CD4-positive, alpha-beta T cell treated with Interleukin-15 for 4 hours (primary cell): Measurements from ENCODE around the gene ZNF469.
A peak's percentile ranks its signal among the peaks of the same experiment; 100 is the strongest.

Source experiments
- DNase-seq: peaks from one replicate; pipeline ENCODE4 v3.0.0-alpha.2; 2020; ENCODE audit warnings: low spot score

The ZNF469 gene

DNA sequence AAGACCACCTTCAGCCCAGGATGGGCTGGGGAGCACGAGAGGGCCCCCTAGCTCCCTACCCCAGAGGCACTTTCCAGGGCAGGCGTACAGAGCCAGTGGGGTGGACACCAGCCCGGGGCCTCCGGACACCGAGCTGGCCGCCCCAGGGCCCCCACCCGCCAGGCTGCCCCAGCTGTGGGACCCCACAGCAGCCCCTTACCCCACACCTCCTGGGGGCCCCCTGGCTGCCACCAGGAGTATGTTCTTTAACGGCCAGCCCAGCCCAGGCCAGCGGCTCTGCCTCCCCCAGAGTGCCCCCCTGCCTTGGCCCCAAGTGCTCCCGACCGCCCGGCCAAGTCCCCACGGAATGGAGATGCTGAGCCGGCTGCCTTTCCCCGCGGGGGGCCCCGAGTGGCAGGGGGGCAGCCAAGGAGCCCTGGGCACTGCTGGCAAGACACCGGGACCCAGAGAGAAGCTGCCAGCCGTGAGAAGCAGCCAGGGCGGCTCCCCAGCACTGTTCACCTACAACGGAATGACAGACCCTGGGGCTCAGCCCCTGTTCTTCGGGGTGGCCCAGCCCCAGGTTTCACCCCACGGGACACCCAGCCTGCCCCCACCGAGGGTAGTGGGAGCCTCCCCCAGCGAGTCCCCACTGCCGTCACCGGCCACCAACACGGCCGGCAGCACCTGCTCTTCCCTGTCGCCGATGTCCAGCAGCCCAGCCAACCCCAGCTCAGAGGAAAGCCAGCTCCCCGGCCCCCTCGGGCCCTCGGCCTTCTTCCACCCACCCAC, 46.0 kb downstream of the ZNF469 start:
- no peak for DNase-seq

GRCh38 chr16:88429387-88430184, 46.8 kb downstream of the ZNF469 start:
- DNase-seq: no peak

DNA sequence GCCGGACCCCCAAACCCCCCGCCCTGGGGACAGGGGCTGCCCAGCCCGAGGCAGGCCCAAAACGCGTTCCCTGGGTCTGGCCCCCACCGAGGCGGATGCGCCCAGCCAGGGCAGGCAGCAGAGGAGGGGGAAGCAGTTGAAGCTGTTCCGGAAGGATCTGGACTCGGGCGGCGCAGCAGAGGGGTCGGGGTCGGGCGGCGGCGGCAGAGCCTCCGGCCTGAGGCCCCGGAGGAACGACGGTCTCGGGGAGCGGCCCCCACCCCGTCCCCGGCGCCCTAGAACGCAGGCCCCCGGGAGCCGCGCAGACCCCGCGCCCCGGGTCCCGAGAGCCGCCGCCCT, 47.4 kb downstream of the ZNF469 start:
- DNase-seq: no peak

GRCh38 chr16:88430524-88431446, 48.0 kb downstream of the ZNF469 start:
- DNase-seq: peak; percentile 14

- no peak for DNase-seq
Observed at GRCh38 chr16:88431651-88432050, 48.9 kb downstream of the ZNF469 start.

DNA sequence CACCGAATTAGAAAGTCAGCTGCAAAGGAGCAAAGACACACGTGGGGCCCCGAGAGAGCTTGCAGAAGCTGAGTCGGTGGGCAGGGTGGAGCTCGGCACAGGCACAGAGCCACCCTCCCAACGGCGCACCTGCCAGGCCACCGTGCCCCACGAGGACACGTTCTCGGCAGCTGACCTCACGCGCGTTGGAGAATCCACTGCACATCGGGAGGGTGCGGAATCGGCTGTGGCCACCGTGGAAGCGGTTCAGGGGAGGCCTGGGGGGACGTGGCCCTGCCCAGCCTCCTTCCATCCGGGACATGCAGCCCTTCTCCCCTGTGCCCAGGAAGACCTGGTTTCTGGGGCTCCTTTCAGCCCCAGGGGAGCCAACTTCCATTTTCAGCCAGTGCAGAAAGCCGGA, 49.4 kb downstream of the ZNF469 start:
- no peak for DNase-seq
